ENCODE measurements around the gene CLASP1. TPM values are rescaled to one million over a fixed set of nuclear protein-coding genes. Genes with fewer than 3 reads are reported as not detected.
"Not testable (repeated sequence)": the region's sequence is repeated elsewhere in the genome, so short reads cannot be mapped to it uniquely, and the experiment has no call there.

The CLASP1 gene
- total RNA-seq, 6 experiments from 2014 or later = 38.2 to 49.0 (median 41.1) TPM

- H3K4me1 Mint-ChIP-seq (ENCODE audit: low read depth) = no peaks in the 10 kb centered on the region
- no peak for DNase-seq
- no peak for TF ChIP-seq CTCF (IDR thresholded peaks at IDR 0.05)
- H3K4me3 Mint-ChIP-seq = no peak overlapping the region
- H3K36me3 Mint-ChIP-seq (ENCODE audit: low read depth) = peaks cover 29% of the 10 kb centered on the region
- H3K9me3 Mint-ChIP-seq = no peaks in the 10 kb centered on the region
- no peak overlapping the region for H3K27ac Mint-ChIP-seq
- H3K27me3 Mint-ChIP-seq (ENCODE audit: insufficient read depth) = peaks cover 4% of the 10 kb centered on the region
Measured at GRCh38 chr2:121348128-121348740, 301.0 kb downstream of the CLASP1 start.

GRCh38 chr2:121346859-121347258 is 302.4 kb downstream of the CLASP1 start:
- Mint-ChIP-seq H3K27me3 (ENCODE audit: insufficient read depth) (peaks cover 4% of the 10 kb centered on the region), H3K4me1 (ENCODE audit: low read depth) (no peaks in the 10 kb centered on the region), H3K27ac (no peak overlapping the region), H3K9me3 (no peaks in the 10 kb centered on the region), H3K4me3 (no peak overlapping the region), H3K36me3 (ENCODE audit: low read depth) (peaks cover 36% of the 10 kb centered on the region)
- DNase-seq = no peak
- TF ChIP-seq CTCF (IDR thresholded peaks at IDR 0.05) = no peak

DNA sequence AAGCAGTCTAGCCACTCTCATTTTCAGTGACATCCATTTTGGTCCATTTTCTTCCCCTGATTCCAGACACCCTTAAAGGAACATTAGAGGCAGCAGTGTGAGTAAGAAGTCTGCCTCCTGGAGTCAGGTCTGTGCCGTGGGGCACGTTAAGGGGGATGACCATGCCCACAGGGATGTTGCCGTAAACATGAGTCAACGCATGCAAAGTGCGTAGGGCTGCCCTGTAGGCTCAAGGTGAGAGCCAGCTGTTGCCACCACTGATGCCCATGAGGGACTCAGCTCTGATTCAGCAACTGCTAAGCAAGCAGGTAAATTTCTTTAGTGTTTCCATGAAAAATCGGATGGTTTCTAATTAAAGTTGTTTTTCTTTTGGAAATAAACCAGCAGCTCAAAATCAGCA is 302.9 kb downstream of the CLASP1 start:
- Mint-ChIP-seq H3K27ac (no peak overlapping the region; the same call in 1 of the 2 replicates), H3K4me3 (no peak overlapping the region), H3K4me1 (ENCODE audit: low read depth) (no peaks in the 10 kb centered on the region), H3K27me3 (ENCODE audit: insufficient read depth) (peaks cover 4% of the 10 kb centered on the region), H3K9me3 (no peaks in the 10 kb centered on the region), H3K36me3 (ENCODE audit: low read depth) (peaks cover 40% of the 10 kb centered on the region)
- no peak for TF ChIP-seq CTCF (IDR thresholded peaks at IDR 0.05)
- no peak for DNase-seq

DNA sequence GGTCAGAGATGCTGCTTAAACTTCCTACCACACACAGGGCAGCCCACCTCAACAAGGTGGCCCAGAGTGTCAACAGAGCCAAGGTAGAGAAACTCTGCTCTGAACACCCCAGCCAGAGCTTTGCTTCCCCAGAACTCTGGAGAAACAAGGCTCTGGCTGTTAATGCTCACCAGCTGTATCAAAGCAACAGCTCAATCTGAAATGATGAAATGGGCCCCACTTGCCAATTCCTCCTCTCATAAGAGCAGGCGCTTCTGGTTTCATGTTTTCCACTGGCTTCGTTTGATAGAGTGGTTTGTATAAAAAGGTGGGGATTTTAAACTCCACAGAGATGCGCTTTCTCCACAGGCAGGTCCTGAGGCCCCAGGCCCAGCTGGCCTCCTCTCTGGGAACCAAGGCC is 303.4 kb downstream of the CLASP1 start:
- no peak overlapping the region; the same call in 1 of the 2 replicates for H3K27ac Mint-ChIP-seq
- no peak for TF ChIP-seq CTCF (IDR thresholded peaks at IDR 0.05)
- no peak overlapping the region for H3K4me3 Mint-ChIP-seq
- no peaks in the 10 kb centered on the region for H3K9me3 Mint-ChIP-seq
- H3K4me1 Mint-ChIP-seq (ENCODE audit: low read depth) = no peaks in the 10 kb centered on the region
- no peak for DNase-seq
- H3K36me3 Mint-ChIP-seq (ENCODE audit: low read depth) = peaks cover 44% of the 10 kb centered on the region
- peaks cover 4% of the 10 kb centered on the region for H3K27me3 Mint-ChIP-seq (ENCODE audit: insufficient read depth)

- Mint-ChIP-seq H3K9me3 (no peaks in the 10 kb centered on the region), H3K4me1 (ENCODE audit: low read depth) (no peaks in the 10 kb centered on the region), H3K36me3 (ENCODE audit: low read depth) (peaks cover 52% of the 10 kb centered on the region), H3K4me3 (no peak overlapping the region), H3K27me3 (ENCODE audit: insufficient read depth) (peaks cover 4% of the 10 kb centered on the region), H3K27ac (no peak overlapping the region; the same call in 1 of the 2 replicates)
- no peak for TF ChIP-seq CTCF (IDR thresholded peaks at IDR 0.05)
- no peak for DNase-seq
Measured at GRCh38 chr2:121345101-121345500, 304.2 kb downstream of the CLASP1 start.

DNA sequence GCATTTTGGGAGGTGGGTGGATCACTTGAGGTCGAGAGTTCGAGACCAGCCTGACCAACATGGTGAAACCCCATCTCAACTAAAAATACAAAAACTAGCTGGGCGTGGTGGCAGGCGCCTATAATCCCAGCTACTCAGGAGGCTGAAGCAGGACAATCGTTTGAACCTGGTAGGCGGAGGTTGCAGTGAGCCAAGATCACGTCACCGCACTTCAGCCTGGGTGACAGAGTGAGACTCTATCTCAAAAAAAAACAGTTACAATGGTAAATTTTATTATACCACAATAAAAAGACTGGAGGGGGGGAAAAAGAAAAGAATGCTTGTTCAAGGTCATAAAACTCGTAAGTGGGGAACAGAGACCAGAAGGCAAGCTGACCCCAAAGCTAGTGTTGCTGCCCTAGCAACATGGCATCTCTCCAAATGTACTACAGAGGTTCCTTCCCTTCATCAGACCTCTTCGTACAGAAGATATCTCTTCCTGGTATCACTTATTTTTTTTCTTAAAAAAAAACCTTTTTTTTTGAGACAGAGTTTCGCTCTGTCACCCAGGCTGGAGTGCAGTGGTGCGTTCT is 305.3 kb downstream of the CLASP1 start:
- not testable (repeated sequence) for H3K4me3 Mint-ChIP-seq; DNase-seq; H3K27ac Mint-ChIP-seq; H3K27me3 Mint-ChIP-seq (ENCODE audit: insufficient read depth); H3K9me3 Mint-ChIP-seq; H3K4me1 Mint-ChIP-seq (ENCODE audit: low read depth)
- peaks cover 56% of the 10 kb centered on the region for H3K36me3 Mint-ChIP-seq (ENCODE audit: low read depth)

All from HFFc6 (cell line).